Stimulated activated CD8-positive, alpha-beta memory T cell treated with anti-CD3 and anti-CD28 coated beads, Interleukin-4, amount 100 ng/mL, for 1 hour (primary cell): ENCODE results near the gene C5AR2.
A peak's percentile ranks its signal among the peaks of the same experiment; 100 is the strongest.
"Not testable (repeated sequence)": the region's sequence is repeated elsewhere in the genome, so short reads cannot be mapped to it uniquely, and the experiment has no call there.

Source experiments
- DNase-seq, 2 donors: peaks; one replicate each; pipeline ENCODE4 v3.0.0-alpha.2; 2020; ENCODE audit warnings: low read depth in 2 of 2, low spot score in 1 of 2

Gene C5AR2

DNA sequence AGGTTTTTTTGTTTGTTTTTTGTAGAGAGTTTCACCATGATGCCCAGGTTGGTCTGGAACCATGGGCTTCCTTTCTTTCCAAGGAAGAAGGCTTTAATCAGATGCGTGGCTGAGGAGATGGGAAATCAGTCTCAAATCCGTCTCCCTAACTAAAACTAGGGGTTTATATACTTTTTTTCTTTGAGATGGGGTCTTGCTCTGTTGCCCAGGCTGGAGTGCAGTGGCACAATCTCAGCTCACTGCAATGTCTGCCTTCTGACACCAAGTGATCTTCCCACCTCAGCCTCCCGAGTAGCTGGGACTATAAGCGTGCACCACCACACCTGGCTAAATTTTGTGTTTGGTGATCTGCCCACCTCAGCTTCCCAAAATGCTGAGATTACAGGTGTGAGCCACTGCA lies 52.6 kb downstream of the C5AR2 start:
- DNase-seq: not testable (repeated sequence)

DNA sequence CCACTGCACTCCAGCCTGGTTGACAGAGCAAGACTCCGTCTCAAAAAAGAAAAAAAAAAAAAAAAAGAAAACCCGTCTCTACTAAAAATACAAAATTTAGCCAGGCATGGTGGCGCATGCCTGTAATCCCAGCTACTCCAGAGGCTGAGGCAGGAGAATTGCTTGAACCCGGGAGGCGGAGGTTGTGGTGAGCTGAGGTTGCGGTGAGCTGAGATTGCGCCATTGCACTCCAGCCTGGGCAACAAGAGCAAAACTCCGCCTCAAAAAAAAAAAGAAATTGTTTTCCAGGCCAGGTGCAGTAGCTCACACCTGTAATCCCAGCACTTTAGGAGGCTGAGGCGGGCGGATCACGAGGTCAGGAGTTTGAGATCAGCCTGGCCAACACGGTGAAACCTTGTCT lies 54.6 kb downstream of the C5AR2 start:
- DNase-seq: not testable (repeated sequence)

DNA sequence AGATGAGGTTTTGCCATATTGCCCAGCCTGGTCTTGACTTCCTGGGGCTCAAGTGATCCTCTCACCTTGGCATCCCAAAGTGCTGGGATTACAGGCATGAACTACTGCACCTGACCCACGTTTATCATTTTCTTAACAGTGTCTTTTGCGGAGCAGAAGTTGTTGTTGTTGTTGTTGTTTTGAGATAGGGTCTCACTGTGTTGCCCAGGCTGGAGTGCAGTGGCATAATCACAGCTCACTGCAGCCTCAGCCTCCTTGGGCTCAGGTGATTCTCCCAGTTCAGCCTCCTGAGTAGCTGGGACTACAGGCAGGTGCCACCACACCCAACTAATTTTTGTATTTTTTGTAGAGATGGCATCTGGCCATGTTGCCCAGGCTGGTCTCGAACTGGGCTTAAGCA lies 55.6 kb downstream of the C5AR2 start:
- DNase-seq: not testable (repeated sequence)

DNA sequence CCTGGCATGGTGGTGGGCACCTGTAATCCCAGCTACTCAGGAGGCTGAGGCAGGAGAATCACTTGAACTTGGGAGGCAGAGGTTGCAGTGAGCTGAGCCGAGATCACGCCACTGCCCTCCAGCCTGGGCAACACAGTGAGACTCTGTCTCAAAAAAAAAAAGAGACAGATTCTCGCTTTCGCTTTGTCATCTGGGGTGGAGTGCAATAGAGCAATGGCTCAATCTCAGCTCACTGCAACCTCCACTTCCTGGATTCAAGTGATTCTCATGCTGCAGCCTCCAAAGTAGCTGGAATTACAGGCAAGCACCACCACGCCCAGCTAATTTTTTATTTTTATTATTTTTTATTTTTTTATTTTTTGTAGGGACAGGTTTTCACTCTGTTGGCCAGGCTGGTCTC lies 56.7 kb downstream of the C5AR2 start:
- DNase-seq: not testable (repeated sequence)

DNA sequence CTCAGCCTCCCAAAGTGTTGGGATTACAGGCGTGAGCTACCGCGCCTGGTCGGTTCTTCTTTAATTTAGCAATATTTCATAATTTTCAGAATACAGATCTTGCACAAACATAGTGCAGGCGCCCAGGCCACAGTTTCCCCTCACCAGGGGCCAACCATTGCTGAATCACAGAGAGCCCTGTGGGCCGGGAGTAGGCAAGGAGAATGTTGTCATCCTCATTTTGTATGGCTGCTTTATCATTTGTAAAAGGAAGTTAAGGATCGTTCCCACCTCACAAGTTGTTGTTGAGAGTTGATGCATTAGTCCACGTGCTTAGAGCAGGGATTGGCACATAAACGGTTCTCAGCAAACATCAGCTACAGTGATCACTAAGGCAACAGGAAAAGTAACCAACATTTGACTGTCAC lies 57.2 kb downstream of the C5AR2 start:
- DNase-seq: no peak

DNA sequence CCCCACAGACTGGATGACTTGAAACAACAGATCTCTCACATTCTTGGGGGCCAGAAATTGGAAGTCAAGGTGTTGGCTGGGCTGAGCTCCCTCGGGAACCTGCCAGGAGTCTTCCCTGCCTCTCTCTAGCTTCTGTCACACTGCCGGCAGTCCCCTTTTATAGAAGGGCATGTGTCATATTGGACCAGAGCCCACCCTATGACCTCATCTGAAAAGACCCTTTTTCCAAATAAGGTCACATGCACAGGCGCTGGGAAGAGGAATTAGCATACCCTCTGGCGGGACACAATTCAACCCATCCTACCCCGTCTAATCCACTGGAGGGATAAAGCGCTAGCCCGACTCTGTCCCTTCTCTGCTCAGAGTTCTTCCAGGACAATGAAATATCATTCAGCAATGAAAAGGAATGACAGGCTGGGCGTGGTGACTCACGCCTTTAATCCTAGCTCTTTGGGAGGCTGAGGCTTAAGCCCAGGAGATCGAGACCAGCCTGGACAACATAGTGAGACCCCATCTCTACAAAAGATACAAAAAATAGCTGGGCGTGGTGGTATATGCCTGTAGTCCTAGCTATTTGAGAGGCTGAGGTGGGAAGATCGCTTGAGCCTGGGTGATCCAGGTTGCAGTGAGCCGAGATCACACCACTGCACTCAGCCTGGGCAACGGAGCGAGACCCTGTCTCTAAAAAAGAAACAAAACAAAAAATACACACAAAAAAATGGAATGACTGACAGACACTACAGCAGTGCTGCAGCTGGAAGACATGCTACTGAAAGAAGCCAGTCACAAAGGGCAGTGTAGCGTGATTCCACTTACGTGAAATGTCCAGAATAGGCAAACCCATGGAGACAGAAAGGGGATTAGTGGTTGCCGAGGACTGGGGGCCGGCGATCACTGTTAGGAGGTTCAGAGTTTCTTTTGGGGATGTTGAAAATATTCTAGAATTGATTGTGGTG lies 58.8 kb downstream of the C5AR2 start:
- no peak for DNase-seq

DNA sequence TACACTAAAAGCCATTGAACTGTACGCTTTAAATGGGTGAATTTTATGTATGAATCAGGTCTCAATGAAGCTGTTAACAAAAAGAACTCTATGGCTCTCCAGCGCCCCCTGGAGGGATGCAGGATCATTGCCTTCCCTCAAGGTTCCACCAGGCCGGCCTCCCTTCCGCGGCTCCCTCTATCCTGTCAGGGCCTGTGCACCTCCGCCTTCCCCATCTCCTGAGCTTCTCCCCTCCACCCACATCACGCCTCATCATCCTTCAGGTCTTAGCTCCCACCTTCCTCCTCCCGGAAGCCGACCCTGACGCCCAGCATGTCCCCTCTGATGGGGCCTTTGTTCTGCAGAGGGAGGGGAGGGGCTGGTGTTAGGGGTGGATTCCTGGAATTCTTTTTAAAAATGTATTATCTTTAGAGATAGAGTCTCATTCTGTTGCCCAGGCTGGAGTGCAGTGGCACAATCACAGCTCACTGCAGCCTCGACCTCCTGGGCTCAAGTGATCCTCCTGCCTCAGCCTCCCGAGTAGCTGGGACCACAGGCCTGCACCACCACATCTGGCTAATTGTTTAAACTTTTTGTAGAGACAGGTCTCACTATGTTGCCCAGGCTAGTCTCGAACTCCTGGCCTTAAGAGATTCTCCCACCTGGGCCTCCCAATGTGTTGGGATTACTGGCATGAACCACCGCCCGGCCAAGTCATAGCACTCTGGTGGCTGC lies 59.7 kb downstream of the C5AR2 start:
- DNase-seq: peak; percentile 63 to 67
